Panc1 (cell line): ENCODE data around the gene MKKS. TPM values are rescaled to one million over a fixed set of nuclear protein-coding genes. Genes with fewer than 3 reads are reported as not detected.
"Not testable (repeated sequence)": the region's sequence is repeated elsewhere in the genome, so short reads cannot be mapped to it uniquely, and the experiment has no call there.

Source experiments
- ATAC-seq: fragments of 200-7000 bp; cut with Tn5 transposase; 2 replicates; pipeline ENCODE4 v1.9.1; 2020; ENCODE audit warnings: mild to moderate bottlenecking, moderate library complexity
- BruUV-seq: library from RNA; stranded (reverse); fragments of 400-500 nt; replicated peaks from 2 replicates; lab custom pipeline; 2021; lab: Mats Ljungman, UMichigan
- CTCF ChIA-PET: fragments of 300-600 bp; sonication (Branson Sonifier 250); formaldehyde crosslinking; loops from one replicate; lab custom pipeline; 2022; ENCODE audit warnings: antibody characterized with exemption; lab: Charles Lee
- POLR2A ChIA-PET: fragments of 300-600 bp; sonication (Branson Sonifier 250); formaldehyde crosslinking; loops from one replicate; lab custom pipeline; 2022; ENCODE audit warnings: antibody characterized with exemption; lab: Charles Lee
- DNase-seq: peaks from one replicate; pipeline ENCODE4 v3.0.0-alpha.2; 2010; ENCODE audit warnings: low read depth, low spot score
- H3K27ac ChIP-seq: 2 replicates; pipeline ENCODE4 v1.5.1; 2011; ENCODE audit warnings: mild to moderate bottlenecking, low read length, inconsistent platforms
- H3K27me3 ChIP-seq: fragments of 200-500 bp; sonication (Bioruptor generic); 2 replicates; pipeline ENCODE4 v1.6.0; 2014; ENCODE audit warnings: low read length, inconsistent platforms; ENCODE audit not compliant: control insufficient read depth, insufficient read depth
- H3K36me3 ChIP-seq: fragments of 200-500 bp; sonication (Bioruptor generic); 2 replicates; pipeline ENCODE4 v1.5.1; 2014; ENCODE audit warnings: inconsistent platforms, mild to moderate bottlenecking, low read length, moderate library complexity; ENCODE audit not compliant: control insufficient read depth, insufficient read depth
- H3K4me1 ChIP-seq: 2 replicates; pipeline ENCODE4 v1.5.1; 2011; ENCODE audit warnings: inconsistent platforms, mild to moderate bottlenecking, low read length, moderate library complexity; ENCODE audit not compliant: control insufficient read depth, insufficient read depth
- H3K4me3 ChIP-seq, 2 experiments: 2 replicates each; pipeline ENCODE4 v1.5.1; 2011 to 2012; ENCODE audit warnings: low read depth in 2 of 2, low read length in 2 of 2, mild to moderate bottlenecking in 2 of 2, inconsistent platforms in 1 of 2, moderate library complexity in 1 of 2
- H3K9me3 ChIP-seq: fragments of 200-500 bp; sonication (Bioruptor generic); 2 replicates; pipeline ENCODE4 v1.5.1; 2014; ENCODE audit warnings: low read depth, mild to moderate bottlenecking, inconsistent platforms, low read length, moderate library complexity; ENCODE audit not compliant: control insufficient read depth, insufficient read depth
- CTCF ChIP-seq: fragments of 450-650 bp; IDR thresholded peaks from 2 replicates; pipeline ENCODE4 v1.5.1; 2017; ENCODE audit warnings: mild to moderate bottlenecking
- REST ChIP-seq, 2 experiments: IDR thresholded peaks; 2 replicates each; pipeline ENCODE4 v1.6.1; 2011 to 2012; ENCODE audit warnings: low read depth in 2 of 2, control low read depth in 1 of 2, low read length in 1 of 2, mild to moderate bottlenecking in 1 of 2, moderate library complexity in 1 of 2; ENCODE audit not compliant: insufficient read depth in 1 of 2
- SIN3A ChIP-seq: IDR thresholded peaks from 2 replicates; pipeline ENCODE4 v1.6.1; 2012; ENCODE audit warnings: low read depth, mild to moderate bottlenecking, low read length, moderate library complexity, borderline replicate concordance; ENCODE audit not compliant: insufficient read depth
- TCF7L2 ChIP-seq: IDR thresholded peaks from 2 replicates; pipeline ENCODE4 v1.6.1; 2011; ENCODE audit warnings: mild to moderate bottlenecking, low read depth, low read length, inconsistent platforms
- in situ Hi-C: cut with HindIII; loops from 2 replicates; pipeline ENCODE4 v1.10.0; 2016; ENCODE audit warnings: low sequenced_read_pairs, low pct_unique_long_range_greater_than_20kb
- intact Hi-C: fragments of 100-400 bp; cut with micrococcal nuclease; formaldehyde crosslinking; loops from one replicate; pipeline ENCODE4 v1.10.0; 2022; ENCODE audit not compliant: unreplicated experiment
- total RNA-seq: library from RNA; stranded (reverse); gene quantifications from one replicate; pipeline ENCODE4 v1.2.1, GENCODE V29; 2021; ENCODE audit not compliant: unreplicated experiment

Gene MKKS
- total RNA-seq, 1 experiment from 2014 or later, result 15.6 TPM

GRCh38 chr20:10398834-10399369 lies 35.1 kb downstream of the MKKS start:
- Histone ChIP-seq H3K36me3 (no peaks in the 10 kb centered on the region), H3K4me3 (no peak overlapping the region), H3K27ac (no peak overlapping the region), H3K9me3 (no peaks in the 10 kb centered on the region), H3K27me3 (no peaks in the 10 kb centered on the region), H3K4me1 (no peaks in the 10 kb centered on the region)
- ATAC-seq (no peak), DNase-seq (no peak)
- intact Hi-C loops, result no loop called here
- ChIA-PET CTCF (no interaction called here), POLR2A (no interaction called here)
- in situ Hi-C loops, result no loop called here
- TF ChIP-seq TCF7L2 (no peak), CTCF (no peak), SIN3A (no peak), REST (IDR thresholded peaks at IDR 0.05; ENCODE audit: insufficient read depth in 1 of 2, low read depth in 2 of 2, low read length in 1 of 2) (no peak)
- BruUV-seq, result no TSS peak

GRCh38 chr20:10394752-10395151 lies 39.3 kb downstream of the MKKS start:
- H3K9me3 ChIP-seq, POLR2A ChIA-PET, H3K4me3 ChIP-seq, intact Hi-C loops, BruUV-seq, H3K27ac ChIP-seq, in situ Hi-C loops, ATAC-seq, H3K27me3 ChIP-seq, H3K4me1 ChIP-seq, CTCF ChIA-PET, DNase-seq, H3K36me3 ChIP-seq: not testable (repeated sequence)

- Histone ChIP-seq H3K4me3 (no peak overlapping the region), H3K4me1 (no peaks in the 10 kb centered on the region), H3K36me3 (no peaks in the 10 kb centered on the region), H3K27me3 (no peaks in the 10 kb centered on the region), H3K9me3 (no peaks in the 10 kb centered on the region), H3K27ac (no peak overlapping the region)
- in situ Hi-C loops, result no loop called here
- intact Hi-C loops, result no loop called here
- CTCF ChIA-PET, result no interaction called here
- no TSS peak for BruUV-seq
- POLR2A ChIA-PET, result no interaction called here
- ATAC-seq (no peak), DNase-seq (no peak)
- TF ChIP-seq SIN3A (no peak), REST (IDR thresholded peaks at IDR 0.05; ENCODE audit: insufficient read depth in 1 of 2, low read depth in 2 of 2, low read length in 1 of 2) (no peak), TCF7L2 (no peak), CTCF (no peak)
Observed at GRCh38 chr20:10390709-10391108, 43.3 kb downstream of the MKKS start.
